Adrenal gland (tissue), 5 donors: ENCODE data around the gene STX16.

Experiments
- POLR2A ChIP-seq, 2 donors: fragments of 450-650 bp; IDR thresholded peaks; one replicate each; pipeline ENCODE4 v1.6.1; 2017; ENCODE audit warnings: antibody characterized with exemption in 2 of 2, mild to moderate bottlenecking in 2 of 2, moderate library complexity in 1 of 2
- TF ChIP-seq, protein P1 (sequence below), 6 experiments: fragments of 450-650 bp in 4 of 6; fragments of 200-600 bp in 2 of 6; sonication (generic) in 1 of 6; IDR thresholded peaks; 1 replicate in 5 of 6; 2 replicates in 1 of 6; pipeline versions ENCODE4 v1.5.1 to v1.8.0; 2016 to 2021; ENCODE audit warnings: antibody characterized with exemption in 6 of 6, mild to moderate bottlenecking in 2 of 6, moderate library complexity in 1 of 6
- donor health status: DM: no; HTN: no; CAD: no.

DNA sequence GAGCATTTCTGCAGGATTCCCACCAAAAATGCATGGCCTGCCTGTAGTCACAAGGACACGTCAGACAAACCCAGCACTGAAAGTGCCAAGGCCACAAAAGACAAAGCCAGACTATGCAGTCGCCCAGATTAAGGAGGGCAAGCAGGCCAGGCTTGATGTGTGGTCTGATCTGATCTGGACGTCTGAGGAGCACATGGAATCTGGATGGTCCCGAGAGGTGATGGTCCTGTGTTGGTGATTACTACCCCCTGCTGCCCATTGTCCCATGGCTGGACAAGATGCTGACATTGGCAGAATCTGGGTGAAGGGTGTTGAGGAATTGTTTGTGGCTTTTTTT, 58.6 kb downstream of the STX16 start:
- TF ChIP-seq, protein P1, sequence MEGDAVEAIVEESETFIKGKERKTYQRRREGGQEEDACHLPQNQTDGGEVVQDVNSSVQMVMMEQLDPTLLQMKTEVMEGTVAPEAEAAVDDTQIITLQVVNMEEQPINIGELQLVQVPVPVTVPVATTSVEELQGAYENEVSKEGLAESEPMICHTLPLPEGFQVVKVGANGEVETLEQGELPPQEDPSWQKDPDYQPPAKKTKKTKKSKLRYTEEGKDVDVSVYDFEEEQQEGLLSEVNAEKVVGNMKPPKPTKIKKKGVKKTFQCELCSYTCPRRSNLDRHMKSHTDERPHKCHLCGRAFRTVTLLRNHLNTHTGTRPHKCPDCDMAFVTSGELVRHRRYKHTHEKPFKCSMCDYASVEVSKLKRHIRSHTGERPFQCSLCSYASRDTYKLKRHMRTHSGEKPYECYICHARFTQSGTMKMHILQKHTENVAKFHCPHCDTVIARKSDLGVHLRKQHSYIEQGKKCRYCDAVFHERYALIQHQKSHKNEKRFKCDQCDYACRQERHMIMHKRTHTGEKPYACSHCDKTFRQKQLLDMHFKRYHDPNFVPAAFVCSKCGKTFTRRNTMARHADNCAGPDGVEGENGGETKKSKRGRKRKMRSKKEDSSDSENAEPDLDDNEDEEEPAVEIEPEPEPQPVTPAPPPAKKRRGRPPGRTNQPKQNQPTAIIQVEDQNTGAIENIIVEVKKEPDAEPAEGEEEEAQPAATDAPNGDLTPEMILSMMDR (IDR thresholded peaks at IDR 0.05), result no peak
- TF ChIP-seq POLR2A (IDR thresholded peaks at IDR 0.05), result no peak
